ENCODE results near the gene AQR. TPM values are rescaled to one million over a fixed set of nuclear protein-coding genes. Genes with fewer than 3 reads are reported as not detected.

The AQR gene
- total and polyA plus RNA-seq, 5 donors: 7.4 to 17.2 (median 13.7) TPM

- DNase-seq (no peak), ATAC-seq (no peak)
- WGBS: 96% methylated on average over 3 of the region's 3 CpGs
Observed at GRCh38 chr15:34849364-34849959, 120.1 kb downstream of the AQR start.

GRCh38 chr15:34847598-34847997 is 121.9 kb downstream of the AQR start:
- DNase-seq (no peak), ATAC-seq (no peak)
- WGBS: 75% methylated on average over 1 of the region's 1 CpG
- Histone ChIP-seq H3K27me3 (ENCODE audit: control insufficient read depth, insufficient read depth) (no peaks in the 10 kb centered on the region), H3K4me3 (ENCODE audit: low read length) (no peak overlapping the region), H3K27ac (ENCODE audit: low read length) (no peak overlapping the region), H3K9me3 (ENCODE audit: control insufficient read depth, low read length) (no peaks in the 10 kb centered on the region), H3K4me1 (ENCODE audit: control insufficient read depth, insufficient read depth, low read length) (peaks cover 6% of the 10 kb centered on the region)
- intact Hi-C loops (cut with DNase I): no loop called here

More at GRCh38 chr15:34849364-34849959, 120.1 kb downstream of the AQR start:
- H3K4me1 ChIP-seq (ENCODE audit: control insufficient read depth, insufficient read depth, low read length): peaks cover 6% of the 10 kb centered on the region
- no peaks in the 10 kb centered on the region for H3K9me3 ChIP-seq (ENCODE audit: control insufficient read depth, low read length)
- H3K4me3 ChIP-seq (ENCODE audit: low read length): no peak overlapping the region
- intact Hi-C loops (cut with DNase I): no loop called here
- no peak overlapping the region for H3K27ac ChIP-seq (ENCODE audit: low read length)
- H3K27me3 ChIP-seq (ENCODE audit: control insufficient read depth, insufficient read depth): no peaks in the 10 kb centered on the region

GRCh38 chr15:34841262-34841725 is 128.2 kb downstream of the AQR start:
- no peak overlapping the region for H3K4me3 ChIP-seq (ENCODE audit: low read length)
- no peaks in the 10 kb centered on the region for H3K9me3 ChIP-seq (ENCODE audit: control insufficient read depth, low read length)
- ATAC-seq: no peak
- H3K27me3 ChIP-seq (ENCODE audit: control insufficient read depth, insufficient read depth): no peaks in the 10 kb centered on the region
- H3K4me1 ChIP-seq (ENCODE audit: control insufficient read depth, insufficient read depth, low read length): no peaks in the 10 kb centered on the region
- no peak overlapping the region for H3K27ac ChIP-seq (ENCODE audit: low read length)
- DNase-seq: no peak
- intact Hi-C loops (cut with DNase I): no loop called here

- intact Hi-C loops (cut with DNase I): no loop called here
- ATAC-seq: no peak
- DNase-seq: no peak
- Histone ChIP-seq H3K27me3 (ENCODE audit: control insufficient read depth, insufficient read depth) (no peaks in the 10 kb centered on the region), H3K9me3 (ENCODE audit: control insufficient read depth, low read length) (no peaks in the 10 kb centered on the region), H3K27ac (ENCODE audit: low read length) (no peak overlapping the region), H3K4me3 (ENCODE audit: low read length) (no peak overlapping the region), H3K4me1 (ENCODE audit: control insufficient read depth, insufficient read depth, low read length) (no peaks in the 10 kb centered on the region)
- 96% methylated on average over 3 of the region's 3 CpGs for WGBS
Observed at GRCh38 chr15:34838282-34838681, 131.3 kb downstream of the AQR start.

GRCh38 chr15:34837246-34838016 is 132.1 kb downstream of the AQR start:
- Histone ChIP-seq H3K4me3 (ENCODE audit: low read length) (no peak overlapping the region), H3K27me3 (ENCODE audit: control insufficient read depth, insufficient read depth) (peaks cover 3% of the 10 kb centered on the region), H3K4me1 (ENCODE audit: control insufficient read depth, insufficient read depth, low read length) (no peaks in the 10 kb centered on the region), H3K27ac (ENCODE audit: low read length) (no peak overlapping the region), H3K9me3 (ENCODE audit: control insufficient read depth, low read length) (no peaks in the 10 kb centered on the region)
- peak in 1 of 2 donors; percentile 61 for ATAC-seq
- WGBS: 68% methylated on average over 6 of the region's 6 CpGs
- no peak for DNase-seq
- intact Hi-C loops (cut with DNase I): no loop called here

- Histone ChIP-seq H3K27ac (ENCODE audit: low read length) (no peak overlapping the region), H3K4me1 (ENCODE audit: control insufficient read depth, insufficient read depth, low read length) (no peaks in the 10 kb centered on the region), H3K4me3 (ENCODE audit: low read length) (no peak overlapping the region), H3K9me3 (ENCODE audit: control insufficient read depth, low read length) (no peaks in the 10 kb centered on the region), H3K27me3 (ENCODE audit: control insufficient read depth, insufficient read depth) (peaks cover 3% of the 10 kb centered on the region)
- no peak for DNase-seq
- no peak for ATAC-seq
- 65% methylated on average over 5 of the region's 5 CpGs for WGBS
- intact Hi-C loops (cut with DNase I): no loop called here
Observed at GRCh38 chr15:34828145-34828911, 141.2 kb downstream of the AQR start.

GRCh38 chr15:34821831-34822230 is 147.7 kb downstream of the AQR start:
- ATAC-seq (no peak), DNase-seq (no peak)
- 55% methylated on average over 3 of the region's 3 CpGs for WGBS
- Histone ChIP-seq H3K27me3 (ENCODE audit: control insufficient read depth, insufficient read depth) (no peaks in the 10 kb centered on the region), H3K4me3 (ENCODE audit: low read length) (no peak overlapping the region), H3K4me1 (ENCODE audit: control insufficient read depth, insufficient read depth, low read length) (no peaks in the 10 kb centered on the region), H3K9me3 (ENCODE audit: control insufficient read depth, low read length) (no peaks in the 10 kb centered on the region), H3K27ac (ENCODE audit: low read length) (no peak overlapping the region)
- intact Hi-C loops (cut with DNase I): no loop called here

- no peak for ATAC-seq
- WGBS: 71% methylated on average over 5 of the region's 5 CpGs
- DNase-seq: no peak
Observed at GRCh38 chr15:34820110-34820509, 149.4 kb downstream of the AQR start.

GRCh38 chr15:34818526-34818925 is 151.0 kb downstream of the AQR start:
- Histone ChIP-seq H3K9me3 (ENCODE audit: control insufficient read depth, low read length) (no peaks in the 10 kb centered on the region), H3K27me3 (ENCODE audit: control insufficient read depth, insufficient read depth) (no peaks in the 10 kb centered on the region), H3K4me1 (ENCODE audit: control insufficient read depth, insufficient read depth, low read length) (no peaks in the 10 kb centered on the region), H3K27ac (ENCODE audit: low read length) (no peak overlapping the region), H3K4me3 (ENCODE audit: low read length) (no peak overlapping the region)
- DNase-seq (no peak), ATAC-seq (no peak)
- WGBS: 90% methylated on average over 1 of the region's 1 CpG
- intact Hi-C loops (cut with DNase I): no loop called here

More at GRCh38 chr15:34820110-34820509, 149.4 kb downstream of the AQR start:
- Histone ChIP-seq H3K4me3 (ENCODE audit: low read length) (no peak overlapping the region), H3K4me1 (ENCODE audit: control insufficient read depth, insufficient read depth, low read length) (no peaks in the 10 kb centered on the region), H3K27me3 (ENCODE audit: control insufficient read depth, insufficient read depth) (no peaks in the 10 kb centered on the region), H3K27ac (ENCODE audit: low read length) (no peak overlapping the region), H3K9me3 (ENCODE audit: control insufficient read depth, low read length) (no peaks in the 10 kb centered on the region)
- intact Hi-C loops (cut with DNase I): no loop called here

GRCh38 chr15:34815836-34816235 is 153.7 kb downstream of the AQR start:
- ATAC-seq (no peak), DNase-seq (no peak)
- peaks cover 3% of the 10 kb centered on the region for H3K4me1 ChIP-seq (ENCODE audit: control insufficient read depth, insufficient read depth, low read length)
- 84% methylated on average over 1 of the region's 1 CpG for WGBS
- intact Hi-C loops (cut with DNase I): no loop called here
- H3K9me3 ChIP-seq (ENCODE audit: control insufficient read depth, low read length): no peaks in the 10 kb centered on the region
- H3K27me3 ChIP-seq (ENCODE audit: control insufficient read depth, insufficient read depth): no peaks in the 10 kb centered on the region
- H3K27ac ChIP-seq (ENCODE audit: low read length): no peak overlapping the region
- no peak overlapping the region for H3K4me3 ChIP-seq (ENCODE audit: low read length)

All from right cardiac atrium (tissue), 5 donors.